Ishikawa (cell line): ENCODE data around the gene GLIS1.

Experiments used
- CEBPB ChIP-seq: IDR thresholded peaks from 2 replicates; pipeline ENCODE4 v1.6.1; 2012
- CREB1 ChIP-seq: IDR thresholded peaks from 2 replicates; pipeline ENCODE4 v1.6.1; 2012; ENCODE audit warnings: low read depth
- EGR1 ChIP-seq: IDR thresholded peaks from 2 replicates; pipeline ENCODE4 v1.6.1; 2012
- EP300 ChIP-seq: IDR thresholded peaks from 2 replicates; pipeline ENCODE4 v1.6.1; 2012; ENCODE audit warnings: borderline replicate concordance
- FOXM1 ChIP-seq: IDR thresholded peaks from 2 replicates; pipeline ENCODE4 v1.6.1; 2012; ENCODE audit warnings: low read depth, borderline replicate concordance
- MAX ChIP-seq: IDR thresholded peaks from 2 replicates; pipeline ENCODE4 v1.6.1; 2012
- NFIC ChIP-seq: IDR thresholded peaks from 2 replicates; pipeline ENCODE4 v1.6.1; 2012
- RAD21 ChIP-seq: IDR thresholded peaks from 2 replicates; pipeline ENCODE4 v1.6.1; 2012; ENCODE audit warnings: low read depth
- TAF1 ChIP-seq: IDR thresholded peaks from 2 replicates; pipeline ENCODE4 v1.6.1; 2012; ENCODE audit warnings: low read depth, mild to moderate bottlenecking
- TCF12 ChIP-seq: IDR thresholded peaks from 2 replicates; pipeline ENCODE4 v1.6.1; 2012; ENCODE audit warnings: low read depth
- TEAD4 ChIP-seq: IDR thresholded peaks from 2 replicates; pipeline ENCODE4 v1.6.1; 2012
- YY1 ChIP-seq: IDR thresholded peaks from 2 replicates; pipeline ENCODE4 v1.6.1; 2012; ENCODE audit warnings: low read depth
- ZBTB7A ChIP-seq: IDR thresholded peaks from 2 replicates; pipeline ENCODE4 v1.6.1; 2012; ENCODE audit warnings: low read depth
- TF ChIP-seq, protein P1 (sequence below): IDR thresholded peaks from 2 replicates; pipeline ENCODE4 v1.6.1; 2012; ENCODE audit warnings: low read depth, mild to moderate bottlenecking
- TF ChIP-seq, protein P2 (sequence below): IDR thresholded peaks from 2 replicates; pipeline ENCODE4 v1.6.1; 2012

Gene GLIS1

DNA sequence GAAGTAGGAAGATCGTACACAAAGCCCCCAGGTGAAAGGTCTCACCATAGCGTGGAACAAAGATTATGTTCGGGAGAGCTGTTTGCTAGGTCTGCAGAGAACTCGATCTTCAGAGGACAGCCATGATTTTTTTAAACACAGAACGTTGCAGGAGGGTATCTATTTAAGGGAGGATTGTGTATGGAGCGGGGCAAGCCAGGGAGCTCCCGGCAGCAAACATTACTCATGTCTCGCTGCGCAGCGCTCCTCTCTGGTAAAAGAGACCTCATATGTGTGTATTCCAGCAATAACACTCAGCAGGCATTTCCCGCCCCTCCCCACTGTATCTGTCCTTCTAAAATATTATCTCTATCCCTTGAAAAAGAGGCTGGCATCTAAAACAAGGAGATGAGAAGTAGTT lies 2.7 kb downstream of the GLIS1 start:
- TF ChIP-seq FOXM1 (no peak), ZBTB7A (no peak), EGR1 (no peak), TAF1 (no peak), MAX (no peak), RAD21 (no peak), CREB1 (no peak), TEAD4 (no peak), TCF12 (no peak), EP300 (no peak), NFIC (no peak), YY1 (no peak), CEBPB (no peak)
- TF ChIP-seq, protein P1, sequence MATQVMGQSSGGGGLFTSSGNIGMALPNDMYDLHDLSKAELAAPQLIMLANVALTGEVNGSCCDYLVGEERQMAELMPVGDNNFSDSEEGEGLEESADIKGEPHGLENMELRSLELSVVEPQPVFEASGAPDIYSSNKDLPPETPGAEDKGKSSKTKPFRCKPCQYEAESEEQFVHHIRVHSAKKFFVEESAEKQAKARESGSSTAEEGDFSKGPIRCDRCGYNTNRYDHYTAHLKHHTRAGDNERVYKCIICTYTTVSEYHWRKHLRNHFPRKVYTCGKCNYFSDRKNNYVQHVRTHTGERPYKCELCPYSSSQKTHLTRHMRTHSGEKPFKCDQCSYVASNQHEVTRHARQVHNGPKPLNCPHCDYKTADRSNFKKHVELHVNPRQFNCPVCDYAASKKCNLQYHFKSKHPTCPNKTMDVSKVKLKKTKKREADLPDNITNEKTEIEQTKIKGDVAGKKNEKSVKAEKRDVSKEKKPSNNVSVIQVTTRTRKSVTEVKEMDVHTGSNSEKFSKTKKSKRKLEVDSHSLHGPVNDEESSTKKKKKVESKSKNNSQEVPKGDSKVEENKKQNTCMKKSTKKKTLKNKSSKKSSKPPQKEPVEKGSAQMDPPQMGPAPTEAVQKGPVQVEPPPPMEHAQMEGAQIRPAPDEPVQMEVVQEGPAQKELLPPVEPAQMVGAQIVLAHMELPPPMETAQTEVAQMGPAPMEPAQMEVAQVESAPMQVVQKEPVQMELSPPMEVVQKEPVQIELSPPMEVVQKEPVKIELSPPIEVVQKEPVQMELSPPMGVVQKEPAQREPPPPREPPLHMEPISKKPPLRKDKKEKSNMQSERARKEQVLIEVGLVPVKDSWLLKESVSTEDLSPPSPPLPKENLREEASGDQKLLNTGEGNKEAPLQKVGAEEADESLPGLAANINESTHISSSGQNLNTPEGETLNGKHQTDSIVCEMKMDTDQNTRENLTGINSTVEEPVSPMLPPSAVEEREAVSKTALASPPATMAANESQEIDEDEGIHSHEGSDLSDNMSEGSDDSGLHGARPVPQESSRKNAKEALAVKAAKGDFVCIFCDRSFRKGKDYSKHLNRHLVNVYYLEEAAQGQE: no peak
- TF ChIP-seq, protein P2, sequence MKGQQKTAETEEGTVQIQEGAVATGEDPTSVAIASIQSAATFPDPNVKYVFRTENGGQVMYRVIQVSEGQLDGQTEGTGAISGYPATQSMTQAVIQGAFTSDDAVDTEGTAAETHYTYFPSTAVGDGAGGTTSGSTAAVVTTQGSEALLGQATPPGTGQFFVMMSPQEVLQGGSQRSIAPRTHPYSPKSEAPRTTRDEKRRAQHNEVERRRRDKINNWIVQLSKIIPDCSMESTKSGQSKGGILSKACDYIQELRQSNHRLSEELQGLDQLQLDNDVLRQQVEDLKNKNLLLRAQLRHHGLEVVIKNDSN: no peak

DNA sequence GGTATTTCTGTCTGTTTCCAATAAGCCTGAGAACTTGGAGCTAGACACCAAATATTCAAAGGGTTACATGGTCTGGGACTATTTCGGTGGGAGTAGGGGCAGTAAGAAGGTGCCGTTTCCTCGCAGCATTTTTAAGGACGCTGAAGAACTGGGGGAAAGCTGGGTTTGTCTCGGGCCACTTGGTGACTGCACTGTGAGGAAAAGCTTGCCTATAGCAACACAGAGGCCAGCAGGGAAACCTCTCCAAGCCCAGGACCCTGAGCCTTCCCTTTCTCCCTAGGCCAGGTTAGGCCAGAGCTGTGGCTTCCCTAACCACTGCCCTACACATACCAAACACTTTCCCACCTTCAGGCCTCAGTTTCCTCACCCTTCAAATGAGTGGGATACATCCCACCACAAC lies 3.3 kb downstream of the GLIS1 start:
- no peak for TF ChIP-seq MAX

DNA sequence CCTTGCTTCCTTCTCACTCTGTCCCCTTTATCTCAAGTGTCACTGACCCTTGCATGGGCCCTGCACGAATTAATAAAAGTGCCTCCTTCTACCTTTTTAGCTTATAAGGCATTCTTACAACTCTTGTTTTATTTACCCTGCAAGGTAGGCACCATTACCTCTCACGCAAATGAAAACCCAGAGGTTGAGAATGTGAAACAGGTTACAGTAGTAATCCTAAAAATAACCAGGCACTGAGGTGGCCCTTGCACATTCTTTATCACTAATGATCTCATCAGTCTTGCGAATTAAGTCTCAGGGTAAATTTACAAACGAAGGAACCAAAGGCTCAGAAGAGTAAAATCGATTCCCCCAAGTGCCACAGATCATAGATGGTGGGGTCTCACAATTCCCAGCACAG lies 3.7 kb downstream of the GLIS1 start:
- TF ChIP-seq EP300 (no peak), FOXM1 (no peak), CEBPB (no peak), YY1 (no peak), TAF1 (no peak), NFIC (no peak), TCF12 (no peak), EGR1 (no peak), CREB1 (no peak)
- TF ChIP-seq, protein P1: no peak

DNA sequence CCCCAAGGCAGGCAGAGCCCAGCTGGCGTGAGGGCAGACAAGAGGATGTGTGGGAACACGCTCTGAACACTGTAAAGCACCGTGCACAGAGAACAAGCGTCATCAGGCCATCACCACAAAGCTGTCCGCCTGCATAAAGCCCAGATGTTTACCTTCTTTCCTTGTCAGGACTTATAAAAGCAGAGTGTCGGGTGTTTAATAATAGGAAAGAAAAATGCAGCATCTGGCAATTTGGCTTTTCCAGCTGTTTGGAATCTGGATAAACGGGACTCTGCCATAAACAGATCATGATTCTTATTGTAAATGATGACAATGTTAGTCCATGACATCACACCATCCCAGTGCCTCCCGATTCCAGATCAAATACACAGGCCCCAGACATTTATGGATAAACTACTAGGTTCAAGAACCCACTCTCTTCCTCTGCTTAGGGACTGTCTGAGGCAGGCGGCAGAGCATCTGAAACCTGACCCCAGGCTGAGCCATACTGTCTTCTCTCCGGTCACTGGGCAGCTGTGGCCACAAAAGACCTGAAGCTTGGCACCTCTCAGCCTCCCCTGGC lies 4.2 kb downstream of the GLIS1 start:
- TF ChIP-seq TCF12: no peak
- no peak for TF ChIP-seq MAX
- TF ChIP-seq, protein P1: no peak
- no peak for TF ChIP-seq CEBPB
- no peak for TF ChIP-seq TEAD4
- TF ChIP-seq EP300: no peak
- TF ChIP-seq EGR1: no peak
- no peak for TF ChIP-seq ZBTB7A
- TF ChIP-seq RAD21: no peak
- no peak for TF ChIP-seq TAF1
- TF ChIP-seq NFIC: no peak
- TF ChIP-seq YY1: no peak
- TF ChIP-seq CREB1: no peak
- TF ChIP-seq, protein P2: no peak
- no peak for TF ChIP-seq FOXM1
